HepG2 (cell line): Measurements from ENCODE around the gene NCOA3.

Source experiments
- E2F5 ChIP-seq: sonication (generic); formaldehyde crosslinking; conservative IDR thresholded peaks from 2 replicates; pipeline ENCODE4 v1.4.0; 2020; ENCODE audit warnings: missing genetic modification reagents
- ELK4 ChIP-seq: sonication (generic); formaldehyde crosslinking; IDR thresholded peaks from 2 replicates; pipeline ENCODE4 v1.9.0; 2021; ENCODE audit warnings: missing genetic modification reagents, borderline replicate concordance
- EZH2 ChIP-seq: conservative IDR thresholded peaks from 2 replicates; pipeline ENCODE4 v1.6.1; 2012; ENCODE audit warnings: mild to moderate bottlenecking, low read depth, low read length, moderate library complexity
- RFX5 ChIP-seq: IDR thresholded peaks from 2 replicates; pipeline ENCODE4 v1.6.1; 2011; ENCODE audit warnings: low read depth, low read length, improper control_type of control experiment
- ZBTB20 ChIP-seq: sonication (generic); formaldehyde crosslinking; IDR thresholded peaks from 2 replicates; pipeline ENCODE4 v1.8.1; 2023; ENCODE audit warnings: missing genetic modification reagents, low read depth, mild to moderate bottlenecking, borderline replicate concordance
- ZNF350 ChIP-seq: sonication (generic); formaldehyde crosslinking; IDR thresholded peaks from 2 replicates; pipeline ENCODE4 v1.4.0; 2020; ENCODE audit warnings: mild to moderate bottlenecking, low read depth, missing genetic modification reagents, borderline replicate concordance
- ZNF432 ChIP-seq: sonication (generic); formaldehyde crosslinking; IDR thresholded peaks from 2 replicates; pipeline ENCODE4 v1.5.0; 2020; ENCODE audit warnings: missing genetic modification reagents, mild to moderate bottlenecking, borderline replicate concordance
- ZNF441 ChIP-seq: sonication (generic); formaldehyde crosslinking; IDR thresholded peaks from 2 replicates; pipeline ENCODE4 v1.7.0; 2021; ENCODE audit warnings: missing genetic modification reagents, borderline replicate concordance
- ZNF609 ChIP-seq: sonication (generic); formaldehyde crosslinking; IDR thresholded peaks from 2 replicates; pipeline ENCODE4 v1.4.0; 2020; ENCODE audit warnings: mild to moderate bottlenecking, missing genetic modification reagents, borderline replicate concordance
- TF ChIP-seq, protein P1 (sequence below): sonication (generic); formaldehyde crosslinking; IDR thresholded peaks from 2 replicates; pipeline ENCODE4 v1.5.0; 2020; ENCODE audit warnings: mild to moderate bottlenecking, missing genetic modification reagents, moderate library complexity

DNA sequence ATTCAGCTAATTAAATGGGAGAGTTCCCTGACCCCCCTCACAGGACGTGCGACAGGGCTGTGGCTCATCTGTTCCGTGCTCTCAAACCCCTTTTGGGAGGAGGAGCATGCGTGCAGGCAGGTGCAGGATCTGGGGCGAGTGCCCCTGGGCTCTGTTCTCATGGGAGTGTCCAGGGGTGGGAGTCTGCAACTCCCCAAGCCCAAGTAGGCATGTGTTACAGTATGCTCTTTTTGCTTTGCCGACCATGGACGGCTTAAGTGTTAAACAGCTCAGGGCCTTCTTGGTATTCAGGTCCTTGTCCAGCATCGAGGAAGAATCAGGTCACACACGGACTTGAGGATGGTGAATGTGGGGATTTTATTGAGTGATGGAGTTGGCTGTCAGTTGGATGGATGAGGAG lies 101.6 kb downstream of the NCOA3 start:
- no peak for TF ChIP-seq ZNF609 (CRISPR knock-in tag)
- no peak for TF ChIP-seq E2F5 (CRISPR knock-in tag)
- TF ChIP-seq, protein P1, sequence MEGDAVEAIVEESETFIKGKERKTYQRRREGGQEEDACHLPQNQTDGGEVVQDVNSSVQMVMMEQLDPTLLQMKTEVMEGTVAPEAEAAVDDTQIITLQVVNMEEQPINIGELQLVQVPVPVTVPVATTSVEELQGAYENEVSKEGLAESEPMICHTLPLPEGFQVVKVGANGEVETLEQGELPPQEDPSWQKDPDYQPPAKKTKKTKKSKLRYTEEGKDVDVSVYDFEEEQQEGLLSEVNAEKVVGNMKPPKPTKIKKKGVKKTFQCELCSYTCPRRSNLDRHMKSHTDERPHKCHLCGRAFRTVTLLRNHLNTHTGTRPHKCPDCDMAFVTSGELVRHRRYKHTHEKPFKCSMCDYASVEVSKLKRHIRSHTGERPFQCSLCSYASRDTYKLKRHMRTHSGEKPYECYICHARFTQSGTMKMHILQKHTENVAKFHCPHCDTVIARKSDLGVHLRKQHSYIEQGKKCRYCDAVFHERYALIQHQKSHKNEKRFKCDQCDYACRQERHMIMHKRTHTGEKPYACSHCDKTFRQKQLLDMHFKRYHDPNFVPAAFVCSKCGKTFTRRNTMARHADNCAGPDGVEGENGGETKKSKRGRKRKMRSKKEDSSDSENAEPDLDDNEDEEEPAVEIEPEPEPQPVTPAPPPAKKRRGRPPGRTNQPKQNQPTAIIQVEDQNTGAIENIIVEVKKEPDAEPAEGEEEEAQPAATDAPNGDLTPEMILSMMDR (CRISPR knock-in tag) = no peak
- TF ChIP-seq ELK4 (CRISPR knock-in tag) = no peak
- TF ChIP-seq RFX5 = no peak
- TF ChIP-seq ZBTB20 = no peak
- no peak for TF ChIP-seq ZNF350 (CRISPR knock-in tag)
- no peak for TF ChIP-seq EZH2
- no peak for TF ChIP-seq ZNF441 (CRISPR knock-in tag)
- TF ChIP-seq ZNF432 (CRISPR knock-in tag) = no peak
